ENCODE results near the gene BDNF. TPM values are rescaled to one million over a fixed set of nuclear protein-coding genes. Genes with fewer than 3 reads are reported as not detected.
"Not testable (repeated sequence)": the region's sequence is repeated elsewhere in the genome, so short reads cannot be mapped to it uniquely, and the experiment has no call there.

Gene BDNF
- total and polyA plus RNA-seq, 2 donors (not counting 3 experiments of a cell fraction or from before 2014, with no cell fraction given) = 3.1 to 3.6 TPM

DNA sequence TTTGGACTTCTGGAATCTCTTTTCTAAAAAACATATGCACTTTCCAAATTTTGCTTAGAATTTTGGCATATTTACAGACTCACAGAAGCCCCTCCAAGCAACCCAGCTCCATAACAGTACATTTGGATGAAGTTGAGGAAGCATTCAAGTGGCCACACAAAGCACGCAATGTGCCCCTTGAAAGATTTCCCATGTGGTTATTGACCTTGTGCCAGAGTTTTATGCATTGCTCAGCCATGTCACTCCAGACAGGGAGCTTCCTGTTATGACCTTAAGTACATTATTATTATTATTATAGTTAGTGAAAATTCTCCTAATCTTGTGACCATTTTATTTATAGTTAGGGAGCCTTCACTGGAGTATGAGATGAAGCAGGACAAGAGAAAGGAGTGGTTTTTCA, 35.0 kb upstream of the BDNF start:
- H2AFZ ChIP-seq (ENCODE audit: low read depth, low read length) = no peak overlapping the region
- dilution Hi-C loops (cut with MboI; ENCODE audit: extremely low pct_ligation_motif_present, low sequenced_read_pairs) = no loop called here
- intact Hi-C loops (cut with micrococcal nuclease) = no loop called here
- ChIA-PET POLR2A (interaction anchor here (0.5 kb wide), 1 partner anchor 645 kb away, joined by 4 read pairs; no protein-coding TSS in a partner anchor), CTCF (interaction anchor here (0.5 to 1.4 kb wide), 6 partner anchors 9 to 794 kb away, joined by 3 to 4 read pairs (median 3); no protein-coding TSS in a partner anchor)
- H3K9me1 ChIP-seq (replicated peaks; ENCODE audit: control insufficient read depth, extremely low read depth, insufficient read depth, low read length) = no peaks in the 10 kb centered on the region
- TF ChIP-seq POLR2A (IDR thresholded peaks at IDR 0.05; ENCODE audit: low read depth, low read length) (no peak), EZH2 (IDR thresholded peaks at IDR 0.05; ENCODE audit: borderline replicate concordance, low read depth, low read length, severe bottlenecking) (no peak), FOS (IDR thresholded peaks at IDR 0.05; ENCODE audit: borderline replicate concordance, insufficient read depth, low read length) (no peak), JUN (IDR thresholded peaks at IDR 0.05; ENCODE audit: borderline replicate concordance, insufficient read depth, insufficient read length, low read depth) (no peak), MYC (IDR thresholded peaks at IDR 0.05; ENCODE audit: low read depth, low read length) (no peak), POLR2AphosphoS5 (IDR thresholded peaks at IDR 0.05; ENCODE audit: insufficient read depth, low read depth, low read length) (no peak), GATA2 (IDR thresholded peaks at IDR 0.05; ENCODE audit: insufficient read depth, insufficient read length, low read depth, low read length) (no peak)
- TF ChIP-seq, protein P1, sequence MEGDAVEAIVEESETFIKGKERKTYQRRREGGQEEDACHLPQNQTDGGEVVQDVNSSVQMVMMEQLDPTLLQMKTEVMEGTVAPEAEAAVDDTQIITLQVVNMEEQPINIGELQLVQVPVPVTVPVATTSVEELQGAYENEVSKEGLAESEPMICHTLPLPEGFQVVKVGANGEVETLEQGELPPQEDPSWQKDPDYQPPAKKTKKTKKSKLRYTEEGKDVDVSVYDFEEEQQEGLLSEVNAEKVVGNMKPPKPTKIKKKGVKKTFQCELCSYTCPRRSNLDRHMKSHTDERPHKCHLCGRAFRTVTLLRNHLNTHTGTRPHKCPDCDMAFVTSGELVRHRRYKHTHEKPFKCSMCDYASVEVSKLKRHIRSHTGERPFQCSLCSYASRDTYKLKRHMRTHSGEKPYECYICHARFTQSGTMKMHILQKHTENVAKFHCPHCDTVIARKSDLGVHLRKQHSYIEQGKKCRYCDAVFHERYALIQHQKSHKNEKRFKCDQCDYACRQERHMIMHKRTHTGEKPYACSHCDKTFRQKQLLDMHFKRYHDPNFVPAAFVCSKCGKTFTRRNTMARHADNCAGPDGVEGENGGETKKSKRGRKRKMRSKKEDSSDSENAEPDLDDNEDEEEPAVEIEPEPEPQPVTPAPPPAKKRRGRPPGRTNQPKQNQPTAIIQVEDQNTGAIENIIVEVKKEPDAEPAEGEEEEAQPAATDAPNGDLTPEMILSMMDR (IDR thresholded peaks at IDR 0.05; ENCODE audit: extremely low read depth in 1 of 2, insufficient read depth in 1 of 2, low read depth in 1 of 2, low read length in 2 of 2) = no peak
- TF ChIP-seq, protein P2, sequence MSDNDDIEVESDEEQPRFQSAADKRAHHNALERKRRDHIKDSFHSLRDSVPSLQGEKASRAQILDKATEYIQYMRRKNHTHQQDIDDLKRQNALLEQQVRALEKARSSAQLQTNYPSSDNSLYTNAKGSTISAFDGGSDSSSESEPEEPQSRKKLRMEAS (IDR thresholded peaks at IDR 0.05; ENCODE audit: insufficient read depth, insufficient read length) = no peak
- H3K79me2 ChIP-seq (ENCODE audit: control insufficient read depth, insufficient read depth, low read length) = no peaks in the 10 kb centered on the region
- H4K20me1 ChIP-seq (replicated peaks; ENCODE audit: control insufficient read depth, extremely low read depth, insufficient read depth, low read length) = no peaks in the 10 kb centered on the region
- peaks cover 4% of the 10 kb centered on the region for H3K4me1 ChIP-seq (ENCODE audit: control insufficient read depth, extremely low read depth, insufficient read depth, low read length)
- no peak overlapping the region for H3K9ac ChIP-seq (replicated peaks; ENCODE audit: extremely low read depth, insufficient read depth, low read length)
- no TSS peak for BruUV-seq (replicated peaks)
- H3K36me3 ChIP-seq (ENCODE audit: control insufficient read depth in 2 of 2, extremely low read depth in 1 of 2, insufficient read depth in 2 of 2, low read length in 2 of 2) = no peaks in the 10 kb centered on the region
- H3K27me3 ChIP-seq (ENCODE audit: control insufficient read depth in 2 of 2, insufficient read depth in 2 of 2, low read length in 2 of 2) = peaks cover 5% of the 10 kb centered on the region in 2 experiments
- FAIRE-seq = peak; percentile 73
- H3K4me3 ChIP-seq (replicated peaks in 1 of 3; ENCODE audit: insufficient read depth in 1 of 3, low read depth in 1 of 3, low read length in 3 of 3) = no peak overlapping the region
- no peak overlapping the region for H3K4me2 ChIP-seq (ENCODE audit: insufficient read depth, low read length)
- peak; percentile 86 for DNase-seq (ENCODE audit: low read depth, low spot score)
- H3K27ac ChIP-seq (ENCODE audit: insufficient read depth, low read depth, low read length) = no peak overlapping the region
- H3K9me3 ChIP-seq (replicated peaks; ENCODE audit: control insufficient read depth, insufficient read depth, low read length) = no peaks in the 10 kb centered on the region

DNA sequence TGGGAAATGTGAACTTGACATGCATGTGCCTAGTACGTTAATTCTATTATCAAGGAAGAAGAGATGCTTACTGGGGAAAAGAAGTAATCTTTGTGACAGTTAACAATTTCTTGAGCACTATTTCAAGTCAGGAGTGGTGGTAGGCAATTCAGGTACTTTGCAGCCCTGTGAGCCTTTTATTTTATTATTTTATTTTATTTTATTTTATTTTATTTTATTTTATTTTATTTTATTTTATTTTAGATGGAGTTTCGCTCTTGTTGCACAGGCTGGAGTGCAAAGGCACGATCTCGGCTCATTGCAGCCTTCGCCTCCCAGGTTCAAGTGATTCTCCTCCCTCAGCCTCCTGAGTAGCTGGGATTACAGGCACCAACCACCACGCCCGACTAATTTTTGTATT, 31.5 kb upstream of the BDNF start:
- POLR2A ChIA-PET; H2AFZ ChIP-seq (ENCODE audit: low read depth, low read length); H3K27me3 ChIP-seq (ENCODE audit: control insufficient read depth in 2 of 2, insufficient read depth in 2 of 2, low read length in 2 of 2); H3K79me2 ChIP-seq (ENCODE audit: control insufficient read depth, insufficient read depth, low read length); H3K4me1 ChIP-seq (ENCODE audit: control insufficient read depth, extremely low read depth, insufficient read depth, low read length); H3K9ac ChIP-seq (replicated peaks; ENCODE audit: extremely low read depth, insufficient read depth, low read length); H4K20me1 ChIP-seq (replicated peaks; ENCODE audit: control insufficient read depth, extremely low read depth, insufficient read depth, low read length); H3K9me1 ChIP-seq (replicated peaks; ENCODE audit: control insufficient read depth, extremely low read depth, insufficient read depth, low read length); dilution Hi-C loops (cut with MboI; ENCODE audit: extremely low pct_ligation_motif_present, low sequenced_read_pairs); DNase-seq (ENCODE audit: low read depth, low spot score); BruUV-seq (replicated peaks); H3K36me3 ChIP-seq (ENCODE audit: control insufficient read depth in 2 of 2, extremely low read depth in 1 of 2, insufficient read depth in 2 of 2, low read length in 2 of 2); H3K4me2 ChIP-seq (ENCODE audit: insufficient read depth, low read length); H3K4me3 ChIP-seq (replicated peaks in 1 of 3; ENCODE audit: insufficient read depth in 1 of 3, low read depth in 1 of 3, low read length in 3 of 3); H3K27ac ChIP-seq (ENCODE audit: insufficient read depth, low read depth, low read length); H3K9me3 ChIP-seq (replicated peaks; ENCODE audit: control insufficient read depth, insufficient read depth, low read length); FAIRE-seq; intact Hi-C loops (cut with micrococcal nuclease): not testable (repeated sequence)
- CTCF ChIA-PET = interaction anchor here (0.8 kb wide), 1 partner anchor 15 kb away, joined by 3 read pairs; no protein-coding TSS in a partner anchor

Measured in endothelial cell of umbilical vein (primary cell).